ENCODE measurements around the gene CDC42.

DNA sequence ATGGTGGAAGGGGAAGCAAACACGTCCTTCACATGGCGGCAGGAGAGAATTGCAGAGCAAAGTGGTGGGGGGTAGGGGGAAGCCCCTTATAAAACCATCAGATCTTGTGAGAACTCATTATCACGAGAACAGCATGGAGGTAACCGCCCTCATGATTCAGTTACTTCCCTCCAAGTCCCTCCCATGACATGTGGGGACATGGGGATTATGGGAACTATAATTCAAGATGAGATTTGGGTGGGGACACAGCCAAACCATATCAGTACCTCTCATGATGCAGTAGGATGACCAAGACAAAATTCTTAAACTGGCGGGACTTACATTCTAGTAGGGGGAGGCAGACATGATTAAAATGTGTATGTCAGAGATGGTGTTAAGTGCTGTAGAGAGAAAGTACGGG is 51.6 kb downstream of the CDC42 start:
- TF ChIP-seq, protein P1, sequence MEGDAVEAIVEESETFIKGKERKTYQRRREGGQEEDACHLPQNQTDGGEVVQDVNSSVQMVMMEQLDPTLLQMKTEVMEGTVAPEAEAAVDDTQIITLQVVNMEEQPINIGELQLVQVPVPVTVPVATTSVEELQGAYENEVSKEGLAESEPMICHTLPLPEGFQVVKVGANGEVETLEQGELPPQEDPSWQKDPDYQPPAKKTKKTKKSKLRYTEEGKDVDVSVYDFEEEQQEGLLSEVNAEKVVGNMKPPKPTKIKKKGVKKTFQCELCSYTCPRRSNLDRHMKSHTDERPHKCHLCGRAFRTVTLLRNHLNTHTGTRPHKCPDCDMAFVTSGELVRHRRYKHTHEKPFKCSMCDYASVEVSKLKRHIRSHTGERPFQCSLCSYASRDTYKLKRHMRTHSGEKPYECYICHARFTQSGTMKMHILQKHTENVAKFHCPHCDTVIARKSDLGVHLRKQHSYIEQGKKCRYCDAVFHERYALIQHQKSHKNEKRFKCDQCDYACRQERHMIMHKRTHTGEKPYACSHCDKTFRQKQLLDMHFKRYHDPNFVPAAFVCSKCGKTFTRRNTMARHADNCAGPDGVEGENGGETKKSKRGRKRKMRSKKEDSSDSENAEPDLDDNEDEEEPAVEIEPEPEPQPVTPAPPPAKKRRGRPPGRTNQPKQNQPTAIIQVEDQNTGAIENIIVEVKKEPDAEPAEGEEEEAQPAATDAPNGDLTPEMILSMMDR (conservative IDR thresholded peaks at IDR 0.05), result no peak
- TF ChIP-seq ZFX (IDR thresholded peaks at IDR 0.05), result no peak

Measured in C4-2B (cell line).